Heart left ventricle (tissue), 16 donors: ENCODE measurements around the gene TMEM135. TPM values are rescaled to one million over a fixed set of nuclear protein-coding genes. Genes with fewer than 3 reads are reported as not detected.

Experiments used
- ATAC-seq, 4 donors: fragments of 200-7000 bp; cut with Tn5 transposase; one replicate each; pipeline ENCODE4 v1.9.1; 2020 to 2022; ENCODE audit warnings: moderate library complexity in 4 of 4, mild to moderate bottlenecking in 3 of 4, moderate number of reproducible peaks in 1 of 4
- DNase-seq, 5 donors: peaks; one replicate each; pipeline ENCODE4 v3.0.0-alpha.2; 2020
- H3K27ac ChIP-seq, 12 donors: fragments of 200-600 bp; sonication (generic) in 4 of 12; one replicate each; pipeline versions ENCODE4 v1.5.0 to v1.8.0; 2016 to 2022; ENCODE audit warnings: mild to moderate bottlenecking in 2 of 12
- H3K27me3 ChIP-seq, 9 donors: fragments of 200-600 bp; sonication (generic) in 2 of 9; one replicate each; pipeline versions ENCODE4 v1.5.1 to v1.8.0; 2016 to 2022; ENCODE audit warnings: mild to moderate bottlenecking in 3 of 9
- H3K36me3 ChIP-seq, 9 donors: fragments of 200-600 bp; sonication (generic) in 2 of 9; one replicate each; pipeline versions ENCODE4 v1.5.0 to v1.8.0; 2018 to 2022; ENCODE audit warnings: mild to moderate bottlenecking in 2 of 9
- H3K4me1 ChIP-seq, 12 donors: fragments of 200-600 bp; sonication (generic) in 4 of 12; one replicate each; pipeline versions ENCODE4 v1.5.0 to v1.8.0; 2016 to 2022; ENCODE audit warnings: mild to moderate bottlenecking in 3 of 12
- H3K4me3 ChIP-seq, 12 donors: fragments of 200-600 bp; sonication (generic) in 4 of 12; one replicate each; pipeline versions ENCODE4 v1.5.0 to v1.8.0; 2017 to 2022; ENCODE audit warnings: mild to moderate bottlenecking in 9 of 12, moderate library complexity in 4 of 12
- H3K9me3 ChIP-seq, 12 donors: fragments of 200-600 bp; sonication (generic) in 4 of 12; one replicate each; pipeline versions ENCODE4 v1.5.0 to v1.8.0; 2016 to 2022; ENCODE audit warnings: mild to moderate bottlenecking in 1 of 12
- POLR2A ChIP-seq, 2 donors: fragments of 450-650 bp; IDR thresholded peaks; one replicate each; pipeline ENCODE4 v1.6.1; 2017; ENCODE audit warnings: antibody characterized with exemption in 2 of 2, mild to moderate bottlenecking in 2 of 2, moderate library complexity in 2 of 2
- WGBS, 4 donors: extraction: QIAGEN DNeasy Blood & Tissue Kit in 2 of 4; methylation state at CpG; one replicate each; pipeline versions ENCODE4 v1.1.5 to v1.1.7; 2013 to 2018; 5-methylcytosine and 5-hydroxymethylcytosine counted together
- intact Hi-C, 10 donors: fragments of 100-400 bp; cut with DNase I; formaldehyde crosslinking; loops; one replicate each; pipeline versions ENCODE4 v1.11.1 to v1.14.2; 2022
- polyA plus RNA-seq, 2 donors: library from polyadenylated mRNA; stranded (reverse); fragments of 200-250 nt; gene quantifications; one replicate each; pipeline ENCODE4 v1.2.3, GENCODE V29; 2013
- total RNA-seq, 9 donors: library from RNA; depleted of rRNA in 2 of 9; stranded (reverse); fragments of >200 nt in 2 of 9; fragmentation: NEBNext Ultra II Directional in 3 of 9; extraction: Animal tissue kit (Norgen Biotek cat#: 25700) in 3 of 9; gene quantifications; one replicate each; pipeline versions ENCODE4 v1.1.0 to v1.2.4, GENCODE V29; 2016 to 2023
- TF ChIP-seq, protein P1 (sequence below), 12 donors: fragments of 200-600 bp; sonication (generic) in 4 of 12; IDR thresholded peaks; one replicate each; pipeline versions ENCODE4 v1.5.0 to v1.8.0; 2018 to 2022; ENCODE audit warnings: antibody characterized with exemption in 12 of 12, mild to moderate bottlenecking in 5 of 12
- donor health status: ischemic (EF 13 %, LVEDD 7.1; RV severe dilation, severe dysfunction).
- donor health status: healthy with polysubstance abuse.
- donor health status: DM: no; HTN: yes; CAD: no.
- donor health status: DM: no; HTN: no; CAD: no.
- donor health status: ischemic (EF 25% LVEDD 6.9; RV normal size, moderate dysfunction).
- donor health status: ischemic (EF 25% LVEDD 5.7; RV mildly dilated, moderate dysfunction).
- donor health status: healthy.
- donor health status: DM: yes; HTN: yes; CAD: no.
- donor health status: ischemic (EF 35%, LVEDD 5.7; RV mildly dilated, moderate dysfunction).
- donor health status: nonischemic (EF 11% LVEDD 7.7; RV severe dilation, severe dysfunction).
- donor health status: DM: yes; HTN: yes; CAD: no.
- donor health status: PGD.
- donor health status: ischemic (EF 29% LVEDD 5.4; RV normal size, mild dysfunction).
- donor health status: nonischemic (EF 23%, LVEDD 6.1; RV moderate dilation, normal function).

Gene TMEM135
- total and polyA plus RNA-seq, 11 donors = 3.9 to 22.7 (median 14.7) TPM

DNA sequence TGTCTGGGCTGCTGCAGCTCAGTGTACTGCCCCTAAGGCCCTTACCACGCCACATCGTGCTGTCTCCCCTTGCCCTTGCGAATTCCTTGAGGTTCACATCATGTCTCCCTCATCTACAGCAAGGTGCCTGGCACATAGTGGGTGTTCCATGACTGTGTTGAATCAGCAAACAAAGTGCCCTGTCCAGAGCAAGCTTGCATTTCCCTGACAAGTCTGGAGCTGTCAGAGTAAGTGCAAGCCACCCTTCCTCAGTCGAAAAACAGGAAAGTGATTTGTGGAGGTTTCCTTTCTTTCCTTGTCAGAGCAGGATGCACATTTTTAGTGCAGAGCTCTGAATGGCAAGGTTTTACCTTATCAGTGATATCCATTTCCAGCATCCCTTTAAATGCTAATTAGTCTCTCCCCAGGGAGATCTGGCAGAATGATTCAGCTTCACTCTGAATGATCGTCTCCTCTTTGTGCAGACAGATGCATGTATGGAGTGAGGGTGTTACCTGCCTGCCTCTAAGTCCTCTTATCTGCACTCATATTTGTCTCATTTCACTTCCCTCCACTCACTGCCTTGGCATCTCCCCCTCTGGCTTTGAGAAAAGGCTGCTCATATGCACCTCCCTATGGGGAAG, 331.2 kb downstream of the TMEM135 start:
- TF ChIP-seq, protein P1, sequence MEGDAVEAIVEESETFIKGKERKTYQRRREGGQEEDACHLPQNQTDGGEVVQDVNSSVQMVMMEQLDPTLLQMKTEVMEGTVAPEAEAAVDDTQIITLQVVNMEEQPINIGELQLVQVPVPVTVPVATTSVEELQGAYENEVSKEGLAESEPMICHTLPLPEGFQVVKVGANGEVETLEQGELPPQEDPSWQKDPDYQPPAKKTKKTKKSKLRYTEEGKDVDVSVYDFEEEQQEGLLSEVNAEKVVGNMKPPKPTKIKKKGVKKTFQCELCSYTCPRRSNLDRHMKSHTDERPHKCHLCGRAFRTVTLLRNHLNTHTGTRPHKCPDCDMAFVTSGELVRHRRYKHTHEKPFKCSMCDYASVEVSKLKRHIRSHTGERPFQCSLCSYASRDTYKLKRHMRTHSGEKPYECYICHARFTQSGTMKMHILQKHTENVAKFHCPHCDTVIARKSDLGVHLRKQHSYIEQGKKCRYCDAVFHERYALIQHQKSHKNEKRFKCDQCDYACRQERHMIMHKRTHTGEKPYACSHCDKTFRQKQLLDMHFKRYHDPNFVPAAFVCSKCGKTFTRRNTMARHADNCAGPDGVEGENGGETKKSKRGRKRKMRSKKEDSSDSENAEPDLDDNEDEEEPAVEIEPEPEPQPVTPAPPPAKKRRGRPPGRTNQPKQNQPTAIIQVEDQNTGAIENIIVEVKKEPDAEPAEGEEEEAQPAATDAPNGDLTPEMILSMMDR (IDR thresholded peaks at IDR 0.05) = no peak
- TF ChIP-seq POLR2A (IDR thresholded peaks at IDR 0.05) = no peak
- Histone ChIP-seq H3K9me3 (no peaks in the 10 kb centered on the region), H3K27me3 (no peaks in the 10 kb centered on the region), H3K4me3 (no peak overlapping the region), H3K4me1 (peaks cover 0 to 37% (median 13%) of the 10 kb centered on the region in 12 donors), H3K36me3 (no peaks in the 10 kb centered on the region), H3K27ac (peak overlapping the region in 7 of 12 donors; percentile 15 to 60 (median 43))
- peak in 1 of 5 donors; percentile 15 for DNase-seq
- peak in 3 of 4 donors; percentile 61 to 75 (median 66) for ATAC-seq
- 45 to 63% (median 51%) methylated on average over 5 of the region's 5 CpGs for WGBS, 4 donors
- intact Hi-C loops = loop anchor here in 1 of 10 donors (5.0 kb wide), 1 partner anchor 43 kb away; no protein-coding TSS in a partner anchor

DNA sequence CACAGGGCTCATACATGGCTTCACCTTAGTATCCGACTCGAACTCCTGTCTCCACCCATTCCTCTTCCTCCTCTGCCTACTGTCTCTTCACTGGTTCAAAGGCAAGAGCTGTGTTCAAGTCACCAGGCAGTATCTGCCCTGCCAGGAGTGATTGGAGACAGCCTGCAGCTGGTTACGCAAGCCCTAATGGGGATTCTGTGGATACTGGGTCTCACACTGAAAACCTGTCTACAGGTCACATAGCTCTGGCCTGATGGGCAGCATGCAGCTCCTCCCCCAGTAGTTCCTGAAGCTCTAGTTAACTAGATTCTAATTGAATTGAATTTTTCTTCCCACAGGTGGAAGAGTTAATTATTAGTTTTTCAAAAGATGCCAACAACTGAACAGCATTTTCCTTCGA, 332.2 kb downstream of the TMEM135 start:
- Histone ChIP-seq H3K36me3 (no peaks in the 10 kb centered on the region), H3K9me3 (no peaks in the 10 kb centered on the region), H3K27ac (peak overlapping the region in 2 of 12 donors; percentile 17 to 31), H3K27me3 (no peaks in the 10 kb centered on the region), H3K4me3 (no peak overlapping the region), H3K4me1 (peaks cover 0 to 37% (median 13%) of the 10 kb centered on the region in 12 donors)
- intact Hi-C loops = loop anchor here in 1 of 10 donors (5.0 kb wide), 1 partner anchor 42 kb away; no protein-coding TSS in a partner anchor
- no peak for TF ChIP-seq POLR2A (IDR thresholded peaks at IDR 0.05)
- TF ChIP-seq, protein P1 (IDR thresholded peaks at IDR 0.05) = no peak
- 76 to 83% (median 80%) methylated on average over 4 of the region's 4 CpGs for WGBS, 4 donors
- DNase-seq (no peak), ATAC-seq (no peak)

DNA sequence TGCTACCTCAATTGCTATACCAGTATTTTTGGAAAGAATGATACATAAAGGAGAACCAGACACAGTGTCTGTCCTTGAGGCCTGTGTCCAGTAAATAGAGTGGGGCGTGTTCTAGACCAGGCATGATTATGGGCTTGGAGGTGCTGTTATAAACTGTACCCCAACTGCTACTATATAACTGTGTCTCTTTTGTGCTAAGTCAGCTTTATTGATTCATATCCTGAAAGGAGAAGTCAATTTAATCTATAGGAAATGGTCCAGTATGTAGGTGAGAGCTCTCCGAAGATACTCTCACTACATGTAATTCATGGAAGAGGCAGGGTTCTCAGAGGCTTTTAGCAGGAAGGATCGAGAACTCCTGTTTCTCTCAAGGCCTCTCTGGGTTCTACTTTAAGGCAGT, 334.3 kb downstream of the TMEM135 start:
- Histone ChIP-seq H3K27me3 (no peaks in the 10 kb centered on the region), H3K36me3 (no peaks in the 10 kb centered on the region), H3K9me3 (no peaks in the 10 kb centered on the region), H3K4me3 (no peak overlapping the region), H3K4me1 (peaks cover 0 to 26% (median 11%) of the 10 kb centered on the region in 12 donors), H3K27ac (no peak overlapping the region)
- TF ChIP-seq, protein P1 (IDR thresholded peaks at IDR 0.05) = no peak
- TF ChIP-seq POLR2A (IDR thresholded peaks at IDR 0.05) = no peak
- WGBS, 4 donors = 67 to 88% (median 85%) methylated on average over 3 of the region's 3 CpGs
- intact Hi-C loops = no loop called here
- ATAC-seq (no peak), DNase-seq (no peak)

Other genes with a start within 250 kb of the TMEM135 start
- gene PRSS23, start 237.4 kb upstream of the TMEM135 start, total RNA-seq = 10 to 100 TPM in 7 of 9 donors, 1 to 10 TPM in 2; 5.9 to 36.8 (median 18.3) TPM
- 10 to 100 TPM in 1 of 2 donors, 1 to 10 TPM in 1; 3.0 to 15.9 TPM for gene PRSS23, start 237.4 kb upstream of the TMEM135 start, polyA plus RNA-seq
- gene FZD4, start 82.5 kb upstream of the TMEM135 start, total RNA-seq = 10 to 100 TPM; 16.7 to 39.6 (median 22.1) TPM
- 10 to 100 TPM; 11.6 to 16.5 TPM for gene FZD4, start 82.5 kb upstream of the TMEM135 start, polyA plus RNA-seq